ENCODE results near the gene LIMCH1.
"Not testable (repeated sequence)": the region's sequence is repeated elsewhere in the genome, so short reads cannot be mapped to it uniquely, and the experiment has no call there.

Gene LIMCH1

GRCh38 chr4:41734371-41734770, 196.4 kb downstream of the LIMCH1 start:
- DNase-seq (ENCODE audit: low read depth): no peak
- H3K4me3 ChIP-seq (ENCODE audit: low read depth, low read length): no peak overlapping the region
- TF ChIP-seq, protein P1, sequence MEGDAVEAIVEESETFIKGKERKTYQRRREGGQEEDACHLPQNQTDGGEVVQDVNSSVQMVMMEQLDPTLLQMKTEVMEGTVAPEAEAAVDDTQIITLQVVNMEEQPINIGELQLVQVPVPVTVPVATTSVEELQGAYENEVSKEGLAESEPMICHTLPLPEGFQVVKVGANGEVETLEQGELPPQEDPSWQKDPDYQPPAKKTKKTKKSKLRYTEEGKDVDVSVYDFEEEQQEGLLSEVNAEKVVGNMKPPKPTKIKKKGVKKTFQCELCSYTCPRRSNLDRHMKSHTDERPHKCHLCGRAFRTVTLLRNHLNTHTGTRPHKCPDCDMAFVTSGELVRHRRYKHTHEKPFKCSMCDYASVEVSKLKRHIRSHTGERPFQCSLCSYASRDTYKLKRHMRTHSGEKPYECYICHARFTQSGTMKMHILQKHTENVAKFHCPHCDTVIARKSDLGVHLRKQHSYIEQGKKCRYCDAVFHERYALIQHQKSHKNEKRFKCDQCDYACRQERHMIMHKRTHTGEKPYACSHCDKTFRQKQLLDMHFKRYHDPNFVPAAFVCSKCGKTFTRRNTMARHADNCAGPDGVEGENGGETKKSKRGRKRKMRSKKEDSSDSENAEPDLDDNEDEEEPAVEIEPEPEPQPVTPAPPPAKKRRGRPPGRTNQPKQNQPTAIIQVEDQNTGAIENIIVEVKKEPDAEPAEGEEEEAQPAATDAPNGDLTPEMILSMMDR (conservative IDR thresholded peaks at IDR 0.05; ENCODE audit: low read depth, low read length): no peak

DNA sequence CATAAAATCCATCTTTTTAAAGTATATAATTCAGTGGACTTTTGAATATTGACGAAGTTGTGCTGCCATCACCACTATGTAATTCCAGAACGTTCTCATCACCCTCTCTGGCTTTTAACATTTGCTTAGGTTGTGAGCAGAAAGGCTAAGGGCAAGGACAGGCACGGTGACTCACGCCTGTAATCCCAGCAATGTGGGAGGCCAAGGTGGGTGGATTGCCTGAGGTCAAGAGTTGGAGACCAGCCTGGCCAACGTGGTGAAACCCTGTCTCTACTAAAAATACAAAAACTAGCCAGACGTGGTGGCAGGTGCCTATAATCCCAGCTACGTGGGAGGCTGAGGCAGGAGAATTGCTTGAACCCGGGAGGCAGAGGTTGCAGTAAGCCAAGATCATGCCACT, 199.5 kb downstream of the LIMCH1 start:
- not testable (repeated sequence) for DNase-seq (ENCODE audit: low read depth); H3K4me3 ChIP-seq (ENCODE audit: low read depth, low read length)

GRCh38 chr4:41741354-41741753, 203.4 kb downstream of the LIMCH1 start:
- DNase-seq (ENCODE audit: low read depth): no peak
- TF ChIP-seq, protein P1 (conservative IDR thresholded peaks at IDR 0.05; ENCODE audit: low read depth, low read length): no peak
- no peak overlapping the region for H3K4me3 ChIP-seq (ENCODE audit: low read depth, low read length)

DNA sequence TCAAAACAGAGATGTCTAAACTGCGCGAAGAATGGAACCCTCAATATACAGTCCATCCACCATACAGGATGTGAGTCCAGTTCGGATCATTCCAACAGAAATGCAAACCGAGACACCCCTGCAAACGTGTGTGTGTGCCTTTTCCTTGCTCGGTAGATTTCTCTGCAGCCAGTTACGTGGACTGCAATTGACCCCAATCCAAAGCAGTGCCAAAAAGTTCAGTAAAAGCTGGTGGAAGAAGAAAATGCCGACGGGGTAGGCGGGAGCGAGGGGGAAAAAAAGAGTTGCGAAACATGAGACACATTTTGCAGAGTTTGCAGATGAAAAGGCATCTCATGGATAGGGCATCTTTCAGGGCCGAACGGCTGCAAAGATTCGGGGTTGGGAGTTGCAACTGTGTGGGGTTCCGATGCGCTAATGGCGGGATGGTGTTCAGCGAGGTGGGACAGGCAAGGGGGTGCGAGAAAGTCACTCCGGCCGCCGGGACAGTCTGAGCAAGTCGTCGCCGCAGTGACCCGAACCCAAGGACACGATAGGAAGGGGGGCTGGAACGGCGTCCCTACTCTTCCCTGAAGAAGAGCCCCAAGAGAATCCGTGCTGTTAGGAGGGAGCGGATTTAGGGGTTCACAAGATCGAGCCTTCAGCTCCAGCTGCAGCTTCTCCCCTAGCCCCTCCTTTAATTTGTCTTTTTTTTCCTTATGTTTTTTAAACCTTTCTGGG, 206.8 kb downstream of the LIMCH1 start:
- TF ChIP-seq, protein P1 (conservative IDR thresholded peaks at IDR 0.05; ENCODE audit: low read depth, low read length): no peak
- H3K4me3 ChIP-seq (ENCODE audit: low read depth, low read length): no peak overlapping the region
- DNase-seq (ENCODE audit: low read depth): no peak

GRCh38 chr4:41745292-41746024, 207.5 kb downstream of the LIMCH1 start:
- DNase-seq (ENCODE audit: low read depth): no peak
- TF ChIP-seq, protein P1 (conservative IDR thresholded peaks at IDR 0.05; ENCODE audit: low read depth, low read length): no peak
- no peak overlapping the region for H3K4me3 ChIP-seq (ENCODE audit: low read depth, low read length)

GRCh38 chr4:41746025-41746439, 208.1 kb downstream of the LIMCH1 start:
- no peak for DNase-seq (ENCODE audit: low read depth)
- H3K4me3 ChIP-seq (ENCODE audit: low read depth, low read length): no peak overlapping the region
- TF ChIP-seq, protein P1 (conservative IDR thresholded peaks at IDR 0.05; ENCODE audit: low read depth, low read length): no peak

DNA sequence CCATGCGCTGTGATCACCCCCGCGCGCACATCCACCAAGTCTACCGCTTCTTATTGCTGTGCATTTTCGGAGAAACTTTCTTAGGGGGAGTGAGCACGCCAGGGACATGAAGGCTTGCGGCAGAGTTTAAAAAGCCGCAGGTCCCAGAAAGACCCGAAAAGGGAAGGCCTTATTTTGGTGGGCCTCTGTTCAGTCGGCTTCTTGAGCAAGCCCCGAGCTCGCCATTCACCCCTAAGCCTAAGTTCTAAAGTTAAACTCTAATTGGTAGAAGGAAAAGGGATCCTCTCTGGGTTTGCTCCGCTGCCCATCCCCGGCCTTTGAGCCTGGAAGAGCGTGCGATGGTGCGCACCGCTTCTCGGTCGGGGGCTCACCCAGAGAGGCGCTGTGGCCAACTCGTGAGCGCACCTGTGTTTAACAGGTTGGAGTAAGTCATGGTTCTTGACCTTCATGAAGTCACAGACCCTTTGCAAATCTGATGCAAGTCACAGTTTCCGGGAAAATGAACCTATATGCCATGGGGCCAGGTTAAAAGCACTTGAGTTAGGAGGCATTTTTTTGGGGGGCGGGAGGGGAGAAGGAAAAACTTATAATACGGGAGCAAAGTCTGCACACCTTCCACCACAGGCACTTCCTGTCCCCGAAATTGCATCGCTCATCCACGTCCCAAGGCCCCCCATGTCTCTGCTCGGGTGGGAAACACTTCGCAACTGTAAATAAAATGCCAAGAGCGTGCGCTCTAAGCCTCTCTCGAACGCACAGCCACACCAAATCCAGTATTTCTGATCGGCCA, 208.7 kb downstream of the LIMCH1 start:
- H3K4me3 ChIP-seq (ENCODE audit: low read depth, low read length): no peak overlapping the region
- TF ChIP-seq, protein P1 (conservative IDR thresholded peaks at IDR 0.05; ENCODE audit: low read depth, low read length): no peak
- no peak for DNase-seq (ENCODE audit: low read depth)
